NCI-H1048 (cell line): ENCODE measurements around the gene SPACA5B.
"Not testable (repeated sequence)": the region's sequence is repeated elsewhere in the genome, so short reads cannot be mapped to it uniquely, and the experiment has no call there.

ENCODE experiments used
- DNase-seq: peaks from one replicate; lab custom pipeline; 2025; lab: John Stamatoyannopoulos, UW

Gene SPACA5B

GRCh38 chrX:48130326-48130725 lies at the start of gene SPACA5B:
Gene SPACA5B, plus strand, starts transcription at chrX:48130626. Its CDS starts 62 bp downstream, at chrX:48130688.
- DNase-seq, result not testable (repeated sequence)

GRCh38 chrX:48083212-48083611 lies 47.2 kb upstream of the SPACA5B start:
- no peak for DNase-seq

DNA sequence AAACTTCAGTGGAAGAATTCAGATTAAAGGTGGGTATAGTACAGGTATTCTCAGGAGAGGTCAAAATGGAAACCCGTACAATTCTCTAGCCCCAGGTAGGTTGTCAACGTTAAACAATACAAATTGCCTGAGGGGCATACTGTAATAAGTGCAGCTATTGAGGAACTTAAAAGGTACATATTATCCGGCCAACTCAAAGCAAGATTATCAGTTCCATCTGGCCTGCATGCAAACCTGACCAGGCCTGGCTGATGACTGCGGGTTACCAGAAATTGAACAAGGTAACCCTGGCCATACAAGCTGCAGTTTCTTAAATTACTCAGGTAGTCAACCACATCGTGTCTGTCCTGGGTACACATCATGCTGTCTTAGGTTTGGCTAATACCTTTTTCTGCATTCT lies 46.7 kb upstream of the SPACA5B start:
- DNase-seq, result no peak

- DNase-seq, result no peak
These were observed 44.3 kb upstream of the SPACA5B start for GRCh38 chrX:48086082-48086481.

DNA sequence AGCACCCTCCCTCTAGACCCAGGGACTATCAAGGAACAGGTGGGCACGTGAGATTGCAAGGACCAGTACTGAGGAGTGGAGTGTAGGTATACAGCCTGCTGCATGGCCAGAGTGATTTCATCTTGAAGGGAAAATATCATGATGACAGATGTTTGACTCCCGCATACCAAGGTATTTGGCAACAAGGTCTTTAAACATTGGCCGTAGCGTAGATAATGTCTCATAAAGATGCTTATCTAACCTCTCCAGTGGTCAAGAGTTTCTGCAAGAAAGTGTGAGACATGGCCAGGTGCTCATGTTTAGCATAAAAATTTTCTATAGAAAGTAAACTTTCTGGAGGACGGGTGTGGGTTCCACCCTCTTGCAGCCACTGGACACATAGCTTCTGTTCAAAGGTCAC lies 40.3 kb upstream of the SPACA5B start:
- DNase-seq, result no peak

DNA sequence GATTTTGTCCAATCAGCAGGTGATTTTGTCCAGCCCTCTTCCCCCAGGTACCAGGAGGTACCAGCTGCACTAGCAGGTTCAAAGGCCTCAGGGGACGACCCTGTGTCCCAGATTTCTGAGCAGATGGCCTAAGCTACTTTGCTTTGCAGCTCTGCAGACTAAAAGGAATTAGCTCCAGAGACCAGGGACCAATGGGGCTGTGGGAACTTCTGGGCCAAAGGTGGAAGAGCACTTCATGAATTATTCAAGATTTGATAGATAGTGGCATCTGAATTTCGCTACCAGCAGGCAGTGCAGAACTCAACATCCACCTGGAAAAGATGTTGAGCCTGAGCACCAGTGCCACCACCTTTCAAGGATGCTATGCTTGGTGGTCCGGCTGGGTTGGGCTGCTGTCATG lies 37.9 kb upstream of the SPACA5B start:
- DNase-seq, result not testable (repeated sequence)

GRCh38 chrX:48101443-48101842 lies 29.0 kb upstream of the SPACA5B start:
- DNase-seq, result no peak

- no peak for DNase-seq
These were observed 27.5 kb upstream of the SPACA5B start for GRCh38 chrX:48102874-48103374.

GRCh38 chrX:48107717-48108116 lies 22.7 kb upstream of the SPACA5B start:
- DNase-seq, result no peak

DNA sequence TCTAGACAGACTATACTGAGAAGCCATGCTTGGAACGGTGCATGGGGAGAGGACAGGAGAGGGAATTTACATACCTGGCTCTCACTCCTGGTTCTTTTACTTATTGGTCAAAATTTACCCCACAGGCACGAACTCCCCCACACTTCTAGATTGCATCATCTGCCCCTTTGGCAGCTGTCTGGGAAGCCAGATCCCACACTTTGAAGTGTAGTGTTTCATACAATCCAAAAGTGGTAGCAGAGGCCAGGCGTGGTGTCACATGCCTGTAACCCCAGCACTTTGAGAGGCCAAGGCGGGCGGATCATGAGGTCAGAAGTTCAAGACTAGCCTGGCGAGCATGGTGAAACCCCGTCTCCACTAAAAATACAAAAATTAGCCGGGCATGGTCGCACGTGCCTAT lies 5.1 kb upstream of the SPACA5B start:
- DNase-seq, result not testable (repeated sequence)

- DNase-seq, result not testable (repeated sequence)
These were observed 1.9 kb downstream of the SPACA5B start for GRCh38 chrX:48132308-48132844.

GRCh38 chrX:48139076-48139475 lies 8.7 kb downstream of the SPACA5B start:
- not testable (repeated sequence) for DNase-seq

- not testable (repeated sequence) for DNase-seq
These were observed 11.5 kb downstream of the SPACA5B start for GRCh38 chrX:48141810-48142508.

GRCh38 chrX:48142697-48143096 lies 12.3 kb downstream of the SPACA5B start:
- not testable (repeated sequence) for DNase-seq

DNA sequence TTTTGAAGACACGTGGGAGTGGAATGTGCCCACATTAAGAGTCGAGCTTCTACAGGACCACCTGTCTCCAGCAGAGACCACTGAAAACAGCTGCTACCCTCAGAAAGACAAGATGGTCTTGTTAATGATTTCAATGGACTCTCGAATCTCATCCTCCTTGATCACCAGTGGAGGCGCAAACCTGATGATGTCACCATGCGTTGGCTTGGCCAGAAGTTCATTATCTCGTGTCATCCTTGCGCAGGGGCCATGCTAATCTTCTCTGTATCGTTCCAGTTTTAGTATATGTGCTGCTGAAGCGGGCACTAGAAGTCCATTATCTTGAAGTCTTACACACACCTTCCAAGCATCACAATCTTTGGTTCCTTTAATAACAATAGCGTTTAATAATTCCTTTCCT lies 23.3 kb downstream of the SPACA5B start:
- DNase-seq, result no peak

- no peak for DNase-seq
These were observed 24.4 kb downstream of the SPACA5B start for GRCh38 chrX:48154796-48155195.

- no peak for DNase-seq
These were observed 25.6 kb downstream of the SPACA5B start for GRCh38 chrX:48156014-48156413.

- DNase-seq, result no peak
These were observed 34.8 kb downstream of the SPACA5B start for GRCh38 chrX:48165241-48165640.

DNA sequence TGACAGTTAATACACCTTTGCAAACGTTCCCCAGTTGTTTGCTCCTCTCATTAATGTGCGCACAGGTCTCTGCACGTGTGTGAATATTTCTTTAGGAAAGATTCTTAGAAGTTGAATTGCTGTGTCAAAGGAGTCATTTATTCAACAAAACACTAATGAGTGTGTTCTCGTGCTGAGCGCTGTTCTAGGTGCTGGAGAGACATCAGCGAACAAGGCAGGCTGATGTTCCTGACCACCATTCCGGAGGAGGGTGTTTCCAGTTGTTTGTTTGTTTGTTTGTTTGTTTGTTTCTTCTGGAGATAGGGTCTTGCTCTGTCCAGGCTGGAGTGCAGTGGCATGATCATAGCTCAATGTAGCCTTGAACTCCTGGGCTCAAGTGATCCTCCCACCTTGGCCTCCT lies 35.9 kb downstream of the SPACA5B start:
- DNase-seq, result not testable (repeated sequence)

DNA sequence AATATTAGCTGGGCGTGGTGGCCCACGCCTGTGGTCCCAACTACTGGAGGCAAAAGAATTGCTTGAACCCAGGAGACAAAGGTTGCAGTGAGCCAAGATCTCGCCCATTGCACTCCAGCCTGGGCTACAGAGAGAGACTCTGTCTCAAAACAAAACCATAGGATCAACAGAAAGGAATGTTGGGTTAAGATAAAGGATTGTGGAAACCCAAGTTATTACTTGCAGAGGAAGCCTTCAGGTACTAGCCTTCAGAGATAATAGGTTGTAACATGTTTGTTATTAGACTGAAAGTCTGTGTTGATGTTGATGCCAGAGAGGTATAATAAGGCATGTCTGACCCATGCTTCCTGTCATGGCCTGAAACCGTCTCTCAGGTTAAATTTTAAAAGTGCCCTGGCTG lies 49.3 kb downstream of the SPACA5B start:
- no peak for DNase-seq

DNA sequence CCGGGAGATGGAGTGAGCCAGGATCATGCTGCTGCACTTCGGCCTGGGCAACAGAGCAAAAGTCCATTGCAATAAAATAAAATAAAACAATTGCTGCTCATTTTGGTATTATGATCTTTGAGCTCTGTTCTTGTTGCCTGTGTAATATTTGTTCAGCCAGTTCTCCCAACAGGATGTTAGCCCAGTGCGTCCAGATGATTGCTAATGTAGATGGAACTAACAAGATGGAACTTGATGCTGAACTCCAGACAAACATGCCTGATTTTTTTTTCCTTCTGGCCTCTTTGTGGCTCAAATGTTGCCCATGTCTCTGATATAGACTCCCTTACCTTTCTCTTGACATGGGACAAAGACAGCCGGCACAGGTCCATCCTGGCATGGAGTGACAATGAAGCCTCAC lies 50.4 kb downstream of the SPACA5B start:
- no peak for DNase-seq

GRCh38 chrX:48181882-48182281 lies 51.5 kb downstream of the SPACA5B start:
- not testable (repeated sequence) for DNase-seq
